IMR-90 (cell line): ENCODE results near the gene SLC6A13. TPM values are rescaled to one million over a fixed set of nuclear protein-coding genes. Genes with fewer than 3 reads are reported as not detected.
"Not testable (repeated sequence)": the region's sequence is repeated elsewhere in the genome, so short reads cannot be mapped to it uniquely, and the experiment has no call there.

Experiments used
- ATAC-seq: fragments of 200-7000 bp; cut with Tn5 transposase; 2 replicates; pipeline ENCODE4 v1.9.1; 2020; ENCODE audit warnings: low read depth, mild to moderate bottlenecking, moderate library complexity
- BruUV-seq: library from RNA; stranded (reverse); fragments of 400-500 nt; replicated peaks from 2 replicates; lab custom pipeline; 2021; lab: Mats Ljungman, UMichigan
- CTCF ChIA-PET: fragments of 300-600 bp; formaldehyde crosslinking; extraction: SDS; loops from one replicate; lab custom pipeline; 2021; ENCODE audit warnings: antibody characterized with exemption; lab: Yijun Ruan, JAX
- POLR2A ChIA-PET: fragments of 300-600 bp; sonication (Branson Sonifier 250); formaldehyde crosslinking; loops from one replicate; lab custom pipeline; 2022; ENCODE audit warnings: antibody characterized with exemption; ENCODE audit not compliant: unreplicated experiment; lab: Charles Lee
- DNase-seq: peaks from one replicate; pipeline ENCODE4 v3.0.0; 2013
- H2AFZ ChIP-seq: replicated peaks from 2 replicates; pipeline ENCODE3; 2013; ENCODE audit warnings: low read length, mild to moderate bottlenecking; ENCODE audit not compliant: poor library complexity
- H2AK5ac ChIP-seq: 2 replicates; pipeline ENCODE4 v1.6.1; 2013; ENCODE audit warnings: low read depth, low read length, inconsistent platforms
- H2AK9ac ChIP-seq: replicated peaks from 2 replicates; pipeline ENCODE3; 2013; ENCODE audit warnings: mild to moderate bottlenecking, low read depth, low read length, moderate library complexity; ENCODE audit not compliant: poor library complexity
- H2BK120ac ChIP-seq: 2 replicates; pipeline ENCODE4 v1.6.1; 2013; ENCODE audit warnings: low read depth, low read length, inconsistent platforms
- H2BK15ac ChIP-seq: 3 replicates; pipeline ENCODE4 v1.6.1; 2013; ENCODE audit warnings: low read depth, low read length, inconsistent platforms
- H2BK20ac ChIP-seq: 2 replicates; pipeline ENCODE4 v1.6.1; 2013; ENCODE audit warnings: low read depth, mild to moderate bottlenecking, inconsistent platforms, low read length, moderate library complexity
- H2BK5ac ChIP-seq: 2 replicates; pipeline ENCODE4 v1.6.1; 2013; ENCODE audit warnings: mild to moderate bottlenecking, low read depth, low read length, inconsistent platforms; ENCODE audit not compliant: poor library complexity, severe bottlenecking
- H3K14ac ChIP-seq: replicated peaks from 2 replicates; pipeline ENCODE4 v1.6.1; 2013; ENCODE audit warnings: low read depth, low read length, inconsistent platforms
- H3K18ac ChIP-seq: 2 replicates; pipeline ENCODE4 v1.6.1; 2013; ENCODE audit warnings: low read depth, low read length, control low read depth
- H3K23ac ChIP-seq: 2 replicates; pipeline ENCODE4 v1.6.1; 2013; ENCODE audit warnings: low read depth, low read length, inconsistent platforms
- H3K27ac ChIP-seq: 2 replicates; pipeline ENCODE4 v1.5.1; 2013; ENCODE audit warnings: mild to moderate bottlenecking, control low read depth, low read length; ENCODE audit not compliant: insufficient read depth
- H3K27me3 ChIP-seq: 2 replicates; pipeline ENCODE4 v1.6.1; 2013; ENCODE audit warnings: low read length; ENCODE audit not compliant: control insufficient read depth, insufficient read depth
- H3K36me3 ChIP-seq: 2 replicates; pipeline ENCODE4 v1.6.1; 2013; ENCODE audit warnings: low read length, mixed read lengths; ENCODE audit not compliant: control insufficient read depth, insufficient read depth
- H3K4ac ChIP-seq: 2 replicates; pipeline ENCODE4 v1.6.1; 2013; ENCODE audit warnings: low read depth, low read length, inconsistent platforms
- H3K4me1 ChIP-seq: 2 replicates; pipeline ENCODE4 v1.6.1; 2013; ENCODE audit warnings: low read length, mixed read lengths; ENCODE audit not compliant: control insufficient read depth, insufficient read depth
- H3K4me2 ChIP-seq: 2 replicates; pipeline ENCODE4 v1.6.1; 2013; ENCODE audit warnings: low read depth, mild to moderate bottlenecking, control low read depth, low read length, moderate library complexity
- H3K4me3 ChIP-seq: 2 replicates; pipeline ENCODE4 v1.5.1; 2013; ENCODE audit warnings: low read depth, mild to moderate bottlenecking, control low read depth, low read length, moderate library complexity; ENCODE audit not compliant: insufficient read depth
- H3K56ac ChIP-seq: 2 replicates; pipeline ENCODE4 v1.6.1; 2013; ENCODE audit warnings: low read length, inconsistent platforms; ENCODE audit not compliant: insufficient read depth; ENCODE audit errors: extremely low read depth
- H3K79me1 ChIP-seq, 2 experiments: 2 replicates each; pipeline ENCODE4 v1.6.1; 2013; ENCODE audit warnings: low read length in 2 of 2, inconsistent platforms in 1 of 2, low read depth in 1 of 2
- H3K9ac ChIP-seq: 2 replicates; pipeline ENCODE4 v1.6.1; 2013; ENCODE audit warnings: low read depth, low read length, control low read depth
- H3K9me1 ChIP-seq: 2 replicates; pipeline ENCODE4 v1.6.1; 2013; ENCODE audit warnings: low read length, inconsistent platforms; ENCODE audit not compliant: insufficient read depth
- H3K9me3 ChIP-seq: 2 replicates; pipeline ENCODE4 v1.6.1; 2013; ENCODE audit warnings: low read length; ENCODE audit not compliant: control insufficient read depth, insufficient read depth
- H4K20me1 ChIP-seq: 2 replicates; pipeline ENCODE4 v1.6.1; 2013; ENCODE audit warnings: low read length, inconsistent platforms; ENCODE audit not compliant: insufficient read depth
- H4K5ac ChIP-seq: 2 replicates; pipeline ENCODE4 v1.6.1; 2013; ENCODE audit warnings: mild to moderate bottlenecking, low read depth, low read length, control low read depth
- H4K8ac ChIP-seq, 2 experiments: 2 replicates each; pipeline ENCODE4 v1.6.1; 2013; ENCODE audit warnings: low read depth in 2 of 2, low read length in 2 of 2, control low read depth in 1 of 2, inconsistent platforms in 1 of 2
- H4K91ac ChIP-seq: 2 replicates; pipeline ENCODE4 v1.6.1; 2013; ENCODE audit warnings: low read depth, low read length, inconsistent platforms; ENCODE audit not compliant: insufficient read depth
- WGBS, 2 experiments: methylation state at CpG; one replicate each; pipeline versions ENCODE4 v1.1.5 to v1.1.7; 2013; ENCODE audit warnings: missing lambda C conversion rate in 2 of 2; ENCODE audit not compliant: insufficient read length in 1 of 2; ENCODE audit errors: extremely low coverage in 2 of 2; 5-methylcytosine and 5-hydroxymethylcytosine counted together
- dilution Hi-C: fragments of 300-500 bp; cut with HindIII; formaldehyde crosslinking; loops from one replicate; pipeline ENCODE4 v1.14.3; 2018; ENCODE audit warnings: low sequenced_read_pairs; ENCODE audit not compliant: unreplicated experiment
- in situ Hi-C: fragments of 300-500 bp; cut with MboI; formaldehyde crosslinking; loops from 3 replicates; pipeline ENCODE4 v1.14.3; 2019; ENCODE audit warnings: low sequenced_read_pairs, inconsistent platforms, mixed read lengths
- intact Hi-C: fragments of 100-400 bp; cut with micrococcal nuclease; formaldehyde crosslinking; loops from 2 replicates; pipeline ENCODE4 v1.10.0; 2022
- polyA plus RNA-seq, 3 experiments: library from polyadenylated mRNA; depleted of rRNA; stranded (reverse); fragments of >200 nt; gene quantifications; 2 replicates each; pipeline ENCODE4 v1.2.3, GENCODE V29; 2012; ENCODE audit warnings: low replicate concordance in 1 of 3
- total RNA-seq: library from RNA; depleted of rRNA; stranded (reverse); fragments of >200 nt; gene quantifications from 2 replicates; pipeline ENCODE4 v1.2.3, GENCODE V29; 2012

The SLC6A13 gene
- total and polyA plus RNA-seq, 2 of the 4 experiments (the other 2 are of a cell fraction), result under 0.01 to 0.10 TPM

DNA sequence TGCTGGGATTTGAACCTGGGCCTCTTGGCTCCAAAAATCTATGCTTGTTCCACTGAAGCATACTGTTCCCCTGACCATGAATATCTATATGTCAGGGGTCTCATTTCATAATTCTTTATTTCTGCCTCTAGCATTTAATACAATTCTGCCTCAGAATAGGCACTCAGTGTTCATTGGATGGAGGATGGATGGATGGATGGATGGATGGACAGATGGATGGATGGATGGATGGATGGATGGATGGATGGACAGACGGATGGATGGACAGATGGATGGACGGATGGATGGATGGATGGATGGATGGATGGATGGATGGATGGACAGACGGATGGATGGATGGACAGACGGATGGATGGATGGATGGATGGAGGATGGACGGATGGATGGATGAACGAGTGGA, 45.6 kb downstream of the SLC6A13 start:
- H3K14ac ChIP-seq, H3K9me1 ChIP-seq, H2AK9ac ChIP-seq, H4K20me1 ChIP-seq, H4K8ac ChIP-seq, intact Hi-C loops, H3K18ac ChIP-seq, H2AK5ac ChIP-seq, H2BK120ac ChIP-seq, CTCF ChIA-PET, POLR2A ChIA-PET, H3K4me3 ChIP-seq, H3K36me3 ChIP-seq, H2BK15ac ChIP-seq, H3K23ac ChIP-seq, BruUV-seq, H3K9ac ChIP-seq, H3K27ac ChIP-seq, H2BK20ac ChIP-seq, dilution Hi-C loops, DNase-seq, H2AFZ ChIP-seq, H3K4me1 ChIP-seq, H3K4me2 ChIP-seq, H3K4ac ChIP-seq, H3K56ac ChIP-seq, H4K91ac ChIP-seq, H4K5ac ChIP-seq, H3K9me3 ChIP-seq, H3K79me1 ChIP-seq, in situ Hi-C loops, ATAC-seq: not testable (repeated sequence)
- 51% methylated on average over 3 of the region's 6 CpGs; no CpG with 5 or more reads in 1 of the 2 experiments for WGBS, 2 experiments
- Histone ChIP-seq H2BK5ac (peak overlapping the region; percentile 5), H3K27me3 (peaks cover 63% of the 10 kb centered on the region)
